ENCODE results near the gene L3MBTL4.

L3MBTL4 gene

GRCh38 chr18:6414723-6415417 lies at the start of gene L3MBTL4:
Gene L3MBTL4 (minus strand): TSS chr18:6414911. CDS start chr18:6311625, 103,286 bp downstream.
- Histone ChIP-seq H2AFZ (ENCODE audit: low read length, unreplicated experiment) (no peak within 1 kb of the TSS), H3K4me3 (ENCODE audit: low read depth, low read length) (peak within 1 kb of the TSS; percentile 77), H3K79me2 (ENCODE audit: control insufficient read depth, insufficient read depth, low read length, unreplicated experiment) (no peaks in the 10 kb centered on the region), H3K36me3 (ENCODE audit: insufficient read depth, low read length) (no peaks in the 10 kb centered on the region), H3K4me1 (ENCODE audit: control insufficient read depth, insufficient read depth, low read length, unreplicated experiment) (no peaks in the 10 kb centered on the region), H3K27ac (ENCODE audit: low read depth, low read length) (no peak within 1 kb of the TSS), H3K27me3 (ENCODE audit: insufficient read depth, low read length) (peaks cover 52% of the 10 kb centered on the region)

GRCh38 chr18:6452194-6452593 lies 37.5 kb upstream of the L3MBTL4 start:
- Histone ChIP-seq H2AFZ (ENCODE audit: low read length, unreplicated experiment) (no peak overlapping the region), H3K79me2 (ENCODE audit: control insufficient read depth, insufficient read depth, low read length, unreplicated experiment) (no peaks in the 10 kb centered on the region), H3K27me3 (ENCODE audit: insufficient read depth, low read length) (no peaks in the 10 kb centered on the region)

GRCh38 chr18:6449213-6449612 lies 34.5 kb upstream of the L3MBTL4 start:
- H3K27ac ChIP-seq (ENCODE audit: low read depth, low read length) = no peak overlapping the region
- H3K79me2 ChIP-seq (ENCODE audit: control insufficient read depth, insufficient read depth, low read length, unreplicated experiment) = no peaks in the 10 kb centered on the region
- H2AFZ ChIP-seq (ENCODE audit: low read length, unreplicated experiment) = no peak overlapping the region
- no peaks in the 10 kb centered on the region for H3K27me3 ChIP-seq (ENCODE audit: insufficient read depth, low read length)
- no peak overlapping the region for H3K4me3 ChIP-seq (ENCODE audit: low read depth, low read length)
- no peaks in the 10 kb centered on the region for H3K4me1 ChIP-seq (ENCODE audit: control insufficient read depth, insufficient read depth, low read length, unreplicated experiment)
- H3K36me3 ChIP-seq (ENCODE audit: insufficient read depth, low read length) = no peaks in the 10 kb centered on the region

More at GRCh38 chr18:6452194-6452593, 37.5 kb upstream of the L3MBTL4 start:
- no peak overlapping the region for H3K4me3 ChIP-seq (ENCODE audit: low read depth, low read length)
- no peak overlapping the region for H3K27ac ChIP-seq (ENCODE audit: low read depth, low read length)
- no peaks in the 10 kb centered on the region for H3K4me1 ChIP-seq (ENCODE audit: control insufficient read depth, insufficient read depth, low read length, unreplicated experiment)
- no peaks in the 10 kb centered on the region for H3K36me3 ChIP-seq (ENCODE audit: insufficient read depth, low read length)

GRCh38 chr18:6444466-6445228 lies 29.9 kb upstream of the L3MBTL4 start:
- no peaks in the 10 kb centered on the region for H3K79me2 ChIP-seq (ENCODE audit: control insufficient read depth, insufficient read depth, low read length, unreplicated experiment)
- no peaks in the 10 kb centered on the region for H3K36me3 ChIP-seq (ENCODE audit: insufficient read depth, low read length)
- no peak overlapping the region for H3K4me3 ChIP-seq (ENCODE audit: low read depth, low read length)
- H2AFZ ChIP-seq (ENCODE audit: low read length, unreplicated experiment) = no peak overlapping the region
- H3K4me1 ChIP-seq (ENCODE audit: control insufficient read depth, insufficient read depth, low read length, unreplicated experiment) = no peaks in the 10 kb centered on the region
- H3K27ac ChIP-seq (ENCODE audit: low read depth, low read length) = no peak overlapping the region
- H3K27me3 ChIP-seq (ENCODE audit: insufficient read depth, low read length) = no peaks in the 10 kb centered on the region

- Histone ChIP-seq H3K4me3 (ENCODE audit: low read depth, low read length) (no peak overlapping the region), H3K79me2 (ENCODE audit: control insufficient read depth, insufficient read depth, low read length, unreplicated experiment) (no peaks in the 10 kb centered on the region), H2AFZ (ENCODE audit: low read length, unreplicated experiment) (no peak overlapping the region), H3K27me3 (ENCODE audit: insufficient read depth, low read length) (no peaks in the 10 kb centered on the region), H3K36me3 (ENCODE audit: insufficient read depth, low read length) (no peaks in the 10 kb centered on the region), H3K4me1 (ENCODE audit: control insufficient read depth, insufficient read depth, low read length, unreplicated experiment) (no peaks in the 10 kb centered on the region), H3K27ac (ENCODE audit: low read depth, low read length) (no peak overlapping the region)
Observed at GRCh38 chr18:6441200-6441599, 26.5 kb upstream of the L3MBTL4 start.

- Histone ChIP-seq H3K36me3 (ENCODE audit: insufficient read depth, low read length) (no peaks in the 10 kb centered on the region), H2AFZ (ENCODE audit: low read length, unreplicated experiment) (no peak overlapping the region), H3K27me3 (ENCODE audit: insufficient read depth, low read length) (no peaks in the 10 kb centered on the region), H3K4me1 (ENCODE audit: control insufficient read depth, insufficient read depth, low read length, unreplicated experiment) (no peaks in the 10 kb centered on the region), H3K27ac (ENCODE audit: low read depth, low read length) (no peak overlapping the region), H3K79me2 (ENCODE audit: control insufficient read depth, insufficient read depth, low read length, unreplicated experiment) (no peaks in the 10 kb centered on the region), H3K4me3 (ENCODE audit: low read depth, low read length) (no peak overlapping the region)
Observed at GRCh38 chr18:6437937-6438818, 23.5 kb upstream of the L3MBTL4 start.

- H2AFZ ChIP-seq (ENCODE audit: low read length, unreplicated experiment) = no peak overlapping the region
- H3K79me2 ChIP-seq (ENCODE audit: control insufficient read depth, insufficient read depth, low read length, unreplicated experiment) = no peaks in the 10 kb centered on the region
- H3K4me3 ChIP-seq (ENCODE audit: low read depth, low read length) = no peak overlapping the region
- H3K27ac ChIP-seq (ENCODE audit: low read depth, low read length) = no peak overlapping the region
- no peaks in the 10 kb centered on the region for H3K4me1 ChIP-seq (ENCODE audit: control insufficient read depth, insufficient read depth, low read length, unreplicated experiment)
- H3K36me3 ChIP-seq (ENCODE audit: insufficient read depth, low read length) = no peaks in the 10 kb centered on the region
- no peaks in the 10 kb centered on the region for H3K27me3 ChIP-seq (ENCODE audit: insufficient read depth, low read length)
Observed at GRCh38 chr18:6435731-6436130, 21.0 kb upstream of the L3MBTL4 start.

GRCh38 chr18:6434987-6435709 lies 20.4 kb upstream of the L3MBTL4 start:
- Histone ChIP-seq H3K79me2 (ENCODE audit: control insufficient read depth, insufficient read depth, low read length, unreplicated experiment) (no peaks in the 10 kb centered on the region), H3K27me3 (ENCODE audit: insufficient read depth, low read length) (no peaks in the 10 kb centered on the region), H2AFZ (ENCODE audit: low read length, unreplicated experiment) (no peak overlapping the region), H3K27ac (ENCODE audit: low read depth, low read length) (no peak overlapping the region), H3K4me3 (ENCODE audit: low read depth, low read length) (peak overlapping the region; percentile 61), H3K4me1 (ENCODE audit: control insufficient read depth, insufficient read depth, low read length, unreplicated experiment) (no peaks in the 10 kb centered on the region), H3K36me3 (ENCODE audit: insufficient read depth, low read length) (no peaks in the 10 kb centered on the region)

- Histone ChIP-seq H2AFZ (ENCODE audit: low read length, unreplicated experiment) (no peak overlapping the region), H3K27ac (ENCODE audit: low read depth, low read length) (no peak overlapping the region), H3K4me3 (ENCODE audit: low read depth, low read length) (peak overlapping the region; percentile 61), H3K4me1 (ENCODE audit: control insufficient read depth, insufficient read depth, low read length, unreplicated experiment) (no peaks in the 10 kb centered on the region), H3K27me3 (ENCODE audit: insufficient read depth, low read length) (no peaks in the 10 kb centered on the region), H3K36me3 (ENCODE audit: insufficient read depth, low read length) (no peaks in the 10 kb centered on the region), H3K79me2 (ENCODE audit: control insufficient read depth, insufficient read depth, low read length, unreplicated experiment) (no peaks in the 10 kb centered on the region)
Observed at GRCh38 chr18:6434481-6434880, 19.8 kb upstream of the L3MBTL4 start.
